GM21515 (cell line): ENCODE data around the gene NT5DC2.

ENCODE experiments used
- ATAC-seq: cut with Tn5 transposase; IDR thresholded peaks from one replicate; pipeline ENCODE4 v1.9.1; 2021; ENCODE audit not compliant: unreplicated experiment

NT5DC2 gene

GRCh38 chr3:52512727-52513126 lies 20.9 kb downstream of the NT5DC2 start:
- ATAC-seq = no peak

- ATAC-seq = no peak
These were observed 21.6 kb downstream of the NT5DC2 start for GRCh38 chr3:52512105-52512504.

GRCh38 chr3:52511509-52511908 lies 22.1 kb downstream of the NT5DC2 start:
- no peak for ATAC-seq

DNA sequence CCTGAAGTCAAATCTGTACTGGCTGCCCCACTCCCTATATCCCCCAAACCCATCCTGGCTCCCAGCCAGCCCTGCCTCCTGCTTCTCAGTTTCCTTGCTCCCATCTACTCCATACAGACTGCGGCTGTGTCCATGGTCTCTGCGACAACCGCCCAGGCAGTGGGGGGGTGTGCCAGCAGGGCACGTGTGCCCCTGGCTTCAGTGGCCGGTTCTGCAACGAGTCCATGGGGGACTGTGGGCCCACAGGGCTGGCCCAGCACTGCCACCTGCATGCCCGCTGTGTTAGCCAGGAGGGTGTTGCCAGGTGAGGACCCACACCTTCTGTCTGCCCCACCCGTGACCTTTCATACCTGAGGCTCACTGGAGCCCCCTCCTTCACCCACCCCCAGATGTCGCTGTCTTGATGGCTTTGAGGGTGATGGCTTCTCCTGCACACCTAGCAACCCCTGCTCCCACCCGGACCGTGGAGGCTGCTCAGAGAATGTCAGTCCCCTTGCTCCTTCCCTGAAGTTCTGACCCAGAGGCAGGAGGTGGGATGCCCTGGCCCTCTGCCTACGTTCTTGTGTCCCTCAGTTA lies 23.8 kb downstream of the NT5DC2 start:
- ATAC-seq = no peak

DNA sequence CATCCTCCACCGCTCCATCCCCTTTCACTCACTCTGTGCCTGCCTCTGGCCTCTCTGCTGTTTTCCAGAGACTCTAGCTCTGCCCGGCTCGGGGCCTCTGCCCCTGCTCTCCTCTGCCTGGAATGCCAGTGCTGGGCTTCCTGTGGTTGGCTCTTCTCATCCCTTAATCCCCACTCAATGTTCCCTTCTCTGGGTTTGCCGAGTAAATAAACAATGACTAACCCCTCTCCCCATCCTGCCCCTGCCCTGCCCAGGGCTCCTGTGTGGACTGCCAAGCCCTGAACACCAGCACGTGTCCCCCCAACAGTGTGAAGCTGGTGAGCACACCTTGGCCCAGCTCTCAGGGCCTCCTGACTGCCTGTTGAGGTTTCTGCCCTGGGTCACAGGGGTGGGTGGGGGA lies 26.3 kb downstream of the NT5DC2 start:
- ATAC-seq = no peak

- no peak for ATAC-seq
These were observed 27.2 kb downstream of the NT5DC2 start for GRCh38 chr3:52506266-52506966.

DNA sequence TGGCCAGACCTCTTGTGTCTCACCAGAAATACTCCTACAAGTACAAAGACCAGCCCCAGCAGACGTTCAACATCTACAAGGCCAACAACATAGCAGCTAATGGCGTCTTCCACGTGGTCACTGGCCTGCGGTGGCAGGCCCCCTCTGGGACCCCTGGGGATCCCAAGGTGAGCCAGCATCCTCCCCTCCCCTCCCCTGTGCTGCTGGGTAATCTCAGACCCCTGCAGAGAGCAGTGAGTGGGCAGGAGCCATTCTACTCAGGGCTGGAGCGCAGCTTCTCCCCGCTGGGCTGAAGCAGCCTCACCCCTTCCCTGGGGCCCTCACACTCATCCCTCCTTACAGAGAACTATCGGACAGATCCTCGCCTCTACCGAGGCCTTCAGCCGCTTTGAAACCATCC lies 28.7 kb downstream of the NT5DC2 start:
- no peak for ATAC-seq

DNA sequence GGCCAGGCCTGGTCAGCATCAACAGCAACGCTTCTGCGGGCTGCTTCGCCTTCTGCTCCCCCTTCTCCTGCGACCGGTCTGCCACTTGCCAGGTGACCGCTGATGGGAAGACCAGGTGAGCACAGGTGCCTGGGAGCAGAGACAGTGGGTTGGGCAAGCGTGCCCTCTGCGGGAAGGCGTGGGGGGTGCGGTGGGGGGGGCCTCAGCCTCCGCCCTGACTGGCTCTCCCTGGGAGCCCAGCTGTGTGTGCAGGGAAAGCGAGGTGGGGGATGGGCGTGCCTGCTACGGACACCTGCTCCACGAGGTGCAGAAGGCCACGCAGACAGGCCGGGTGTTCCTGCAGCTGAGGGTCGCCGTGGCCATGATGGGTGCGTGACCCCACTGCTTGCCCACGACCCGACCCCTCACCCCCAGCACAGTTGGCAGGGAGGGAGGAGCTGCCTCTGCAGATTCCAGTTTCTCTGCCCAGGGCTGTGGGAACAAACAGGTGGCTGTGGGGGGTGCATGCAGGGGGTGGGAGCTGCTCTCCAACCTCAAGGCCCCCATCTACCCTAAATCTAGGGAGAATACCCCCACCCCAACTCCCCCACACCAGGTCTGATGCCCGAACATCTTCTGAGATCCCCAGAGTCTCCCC lies 29.8 kb downstream of the NT5DC2 start:
- no peak for ATAC-seq

DNA sequence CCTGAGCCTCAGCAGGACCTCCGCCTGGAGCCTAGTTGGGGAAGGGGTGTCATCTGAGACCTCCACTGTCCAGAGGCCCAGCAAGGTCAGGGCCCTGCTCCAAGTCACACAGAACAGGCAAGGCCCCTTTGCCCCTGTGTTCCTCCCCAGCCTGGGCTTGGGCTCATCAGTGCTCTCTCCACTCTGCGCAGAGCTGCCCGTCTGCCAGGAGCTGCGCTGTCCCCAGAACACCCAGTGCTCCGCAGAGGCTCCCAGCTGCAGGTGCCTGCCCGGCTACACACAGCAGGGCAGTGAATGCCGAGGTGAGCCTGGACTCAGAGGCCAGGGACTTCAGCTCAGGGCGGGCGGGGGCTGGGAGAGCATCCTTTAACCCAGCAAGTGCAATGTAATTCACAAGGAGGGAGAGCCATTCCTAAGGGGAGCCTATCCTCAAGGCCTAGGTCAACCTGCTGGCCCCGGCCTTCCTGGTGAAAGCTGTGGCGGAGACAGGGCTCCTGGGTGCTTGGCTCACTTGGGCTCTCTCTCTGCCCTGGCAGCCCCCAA lies 30.8 kb downstream of the NT5DC2 start:
- no peak for ATAC-seq

DNA sequence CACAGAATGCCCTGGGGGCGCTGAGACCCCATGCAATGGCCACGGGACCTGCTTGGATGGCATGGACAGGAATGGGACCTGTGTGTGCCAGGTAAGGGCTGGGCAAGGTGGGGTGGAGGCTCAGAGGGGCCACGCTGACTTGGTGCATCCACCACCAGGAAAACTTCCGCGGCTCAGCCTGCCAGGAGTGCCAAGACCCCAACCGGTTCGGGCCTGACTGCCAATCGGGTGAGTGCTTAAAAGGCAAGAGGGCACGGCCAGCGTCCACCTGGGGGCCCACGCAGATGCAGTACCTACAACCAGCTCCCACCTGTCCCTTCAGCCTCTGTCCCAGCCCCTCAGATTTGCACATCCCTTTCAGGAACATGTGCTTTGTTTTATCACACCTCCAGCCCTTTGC lies 31.7 kb downstream of the NT5DC2 start:
- no peak for ATAC-seq

- no peak for ATAC-seq
These were observed 32.6 kb downstream of the NT5DC2 start for GRCh38 chr3:52501046-52501445.

DNA sequence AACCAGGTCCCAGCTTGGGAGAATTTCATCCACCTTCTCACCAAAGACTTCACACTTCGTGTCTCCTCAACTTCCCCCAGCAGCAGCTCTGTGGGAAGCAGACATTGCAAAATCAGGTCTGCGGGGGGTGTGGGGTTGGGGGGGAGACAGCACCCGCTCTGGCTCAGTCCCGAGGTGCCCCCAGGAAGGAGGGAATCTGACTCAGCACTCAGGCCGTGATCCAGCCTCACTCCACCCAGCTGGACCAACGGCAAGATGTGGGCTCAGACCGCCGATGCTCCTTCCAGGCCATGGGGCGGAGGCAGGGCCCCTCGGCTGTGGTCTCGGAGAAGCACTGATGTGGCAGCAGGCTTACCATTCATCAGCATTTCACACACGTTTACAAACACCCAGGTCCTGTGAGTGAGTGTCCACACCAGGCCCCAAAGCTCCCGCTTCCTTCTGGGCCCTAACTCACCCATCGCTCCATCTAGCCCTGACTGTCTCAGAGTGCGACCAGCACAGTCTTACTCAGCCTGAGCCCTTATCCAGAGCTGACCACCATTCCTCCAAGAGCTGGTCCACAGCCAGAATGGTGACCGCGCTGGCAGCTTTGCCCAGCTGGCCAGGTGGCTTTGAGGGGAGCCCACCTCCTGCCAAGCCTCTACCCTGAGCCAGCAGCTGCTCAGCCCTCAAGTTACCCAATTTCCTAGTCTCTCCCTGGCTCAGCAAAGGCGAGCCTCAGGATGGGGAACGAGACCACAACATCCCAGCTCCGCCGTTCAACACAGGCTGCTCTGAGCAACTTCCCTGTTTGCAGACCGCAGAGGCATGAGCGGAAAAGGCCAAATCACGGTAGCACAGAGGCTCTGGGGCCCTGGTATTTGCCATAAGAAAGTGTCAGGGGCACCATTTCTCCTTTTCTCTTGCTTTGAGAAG lies 35.3 kb downstream of the NT5DC2 start:
- ATAC-seq = no peak

- no peak for ATAC-seq
These were observed 37.7 kb downstream of the NT5DC2 start for GRCh38 chr3:52495777-52496602.

- no peak for ATAC-seq
These were observed 38.7 kb downstream of the NT5DC2 start, which contains the start of gene STAB1 for GRCh38 chr3:52494886-52495495. Gene STAB1, plus strand, starts transcription at chr3:52495338. Its CDS starts 76 bp downstream, at chr3:52495414.

DNA sequence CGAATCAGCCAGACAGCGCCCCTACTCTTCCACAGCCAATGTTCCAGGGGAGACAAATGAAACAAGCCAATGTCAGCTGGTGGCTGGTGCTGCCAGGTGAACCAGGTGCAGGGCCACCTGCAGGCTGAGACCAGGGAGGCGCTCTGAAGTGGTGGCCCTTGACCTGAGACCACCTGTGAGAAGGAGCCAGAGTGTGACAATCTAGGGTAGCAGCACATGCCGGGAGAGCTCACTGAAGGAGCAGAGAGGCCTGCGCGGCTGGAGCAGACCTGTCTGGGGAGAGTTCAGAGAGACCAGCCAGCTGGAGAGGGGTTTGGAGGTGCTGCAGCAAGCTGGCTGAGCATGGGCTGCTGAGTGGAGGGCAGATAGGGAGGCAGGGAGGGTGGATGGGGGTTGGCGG lies 39.2 kb downstream of the NT5DC2 start:
- ATAC-seq = no peak

DNA sequence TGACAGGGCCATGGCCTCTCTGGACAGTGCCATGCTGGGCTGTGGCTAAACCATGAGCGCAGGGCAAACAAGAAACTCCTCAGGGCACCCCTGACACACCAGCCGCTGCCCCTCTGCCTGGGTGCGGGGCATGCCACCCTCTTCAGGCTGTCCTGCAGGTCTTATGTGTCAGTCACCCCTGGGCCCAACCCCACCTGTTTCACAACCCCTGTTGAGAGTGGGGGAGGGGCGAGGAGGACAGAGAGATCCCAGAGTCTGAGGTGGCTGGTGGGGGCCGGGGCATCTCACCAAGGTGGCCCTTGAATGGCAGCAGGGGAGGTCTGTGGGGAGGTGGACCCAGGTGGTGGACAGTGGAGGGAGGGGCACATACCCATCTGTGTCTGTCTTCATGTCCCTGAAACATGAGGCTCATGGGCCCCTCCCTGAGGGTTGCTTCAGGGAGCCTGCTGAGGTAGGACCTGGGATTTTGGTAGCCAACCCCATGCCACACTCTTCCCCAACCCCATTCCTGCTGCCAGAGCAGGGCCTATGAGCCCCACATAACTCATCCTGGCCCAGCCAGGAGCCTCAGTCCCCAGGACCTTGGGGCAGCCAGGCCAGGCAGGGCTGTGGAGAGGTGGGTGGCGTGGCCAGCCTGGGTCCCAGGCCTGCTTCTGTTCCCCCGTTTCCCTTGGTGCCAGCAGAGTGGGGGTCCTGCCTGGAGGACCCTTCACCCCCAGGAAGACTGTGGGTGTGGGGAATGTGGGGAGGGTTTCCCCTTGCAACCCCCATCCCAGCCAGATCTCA lies 40.2 kb downstream of the NT5DC2 start:
- ATAC-seq = no peak

GRCh38 chr3:52492059-52492458 lies 41.6 kb downstream of the NT5DC2 start:
- ATAC-seq = no peak

DNA sequence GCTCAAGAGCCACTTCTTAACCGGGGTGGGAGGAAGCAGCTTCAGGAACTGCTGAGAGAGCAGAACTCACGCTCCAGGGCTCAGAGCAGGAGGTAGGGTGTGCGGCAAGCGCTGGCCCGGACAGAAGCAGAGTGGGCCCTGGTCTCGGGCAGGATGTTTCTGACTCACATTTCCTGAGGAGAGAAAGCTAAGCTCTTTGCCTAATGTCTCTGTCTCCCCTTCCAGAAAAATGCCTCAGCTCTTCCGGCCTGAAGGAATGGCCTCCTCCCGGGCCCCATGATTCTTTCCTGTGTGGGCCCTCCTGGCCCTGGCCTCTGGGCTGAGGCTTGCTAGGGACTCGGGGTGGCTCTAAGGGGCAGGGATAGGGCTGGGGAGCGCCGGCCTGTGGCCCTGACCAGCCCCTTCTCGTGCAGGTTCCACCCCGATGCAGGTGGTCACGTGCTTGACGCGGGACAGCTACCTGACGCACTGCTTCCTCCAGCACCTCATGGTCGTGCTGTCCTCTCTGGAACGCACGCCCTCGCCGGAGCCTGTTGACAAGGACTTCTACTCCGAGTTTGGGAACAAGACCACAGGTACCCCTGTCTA lies 42.6 kb downstream of the NT5DC2 start:
- ATAC-seq = no peak
